Dedifferentiated amniotic fluid mesenchymal stem cell (primary cell): ENCODE data around the gene AGAP1.

Experiments used
- DNase-seq: peaks from one replicate; pipeline ENCODE4 v3.0.0-alpha.2; 2016; ENCODE audit errors: extremely low spot score

AGAP1 gene

GRCh38 chr2:236171181-236171679, 677.4 kb downstream of the AGAP1 start:
- DNase-seq = no peak

DNA sequence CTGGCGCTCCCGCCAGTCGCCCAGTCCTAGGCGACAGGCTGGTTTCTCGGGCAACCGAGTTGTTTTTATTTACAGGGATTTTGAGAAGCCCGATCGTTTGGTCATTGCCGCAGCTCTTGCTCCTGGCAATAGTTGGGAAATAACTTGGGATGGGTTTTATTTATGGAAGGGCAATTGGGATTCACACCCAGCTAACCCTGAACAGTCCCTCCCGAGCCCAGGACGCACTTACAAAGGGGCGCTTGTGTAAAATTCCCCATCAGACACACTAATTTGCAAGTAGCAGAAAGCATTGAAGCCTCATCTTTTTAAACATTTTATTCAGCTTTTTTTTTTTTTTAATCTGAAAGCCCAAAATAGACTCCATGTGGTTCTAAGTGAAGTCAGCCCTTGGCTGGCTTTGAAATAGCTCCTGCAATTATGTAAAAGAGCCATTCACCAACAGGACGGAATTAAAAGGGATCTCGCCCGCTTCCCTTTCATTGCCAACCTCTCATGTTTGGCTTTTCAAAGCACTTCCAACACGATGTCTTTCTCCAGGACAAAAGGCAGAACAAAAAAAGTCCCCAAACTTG, 677.9 kb downstream of the AGAP1 start:
- DNase-seq = no peak

GRCh38 chr2:236172255-236173035, 678.6 kb downstream of the AGAP1 start:
- DNase-seq = no peak

DNA sequence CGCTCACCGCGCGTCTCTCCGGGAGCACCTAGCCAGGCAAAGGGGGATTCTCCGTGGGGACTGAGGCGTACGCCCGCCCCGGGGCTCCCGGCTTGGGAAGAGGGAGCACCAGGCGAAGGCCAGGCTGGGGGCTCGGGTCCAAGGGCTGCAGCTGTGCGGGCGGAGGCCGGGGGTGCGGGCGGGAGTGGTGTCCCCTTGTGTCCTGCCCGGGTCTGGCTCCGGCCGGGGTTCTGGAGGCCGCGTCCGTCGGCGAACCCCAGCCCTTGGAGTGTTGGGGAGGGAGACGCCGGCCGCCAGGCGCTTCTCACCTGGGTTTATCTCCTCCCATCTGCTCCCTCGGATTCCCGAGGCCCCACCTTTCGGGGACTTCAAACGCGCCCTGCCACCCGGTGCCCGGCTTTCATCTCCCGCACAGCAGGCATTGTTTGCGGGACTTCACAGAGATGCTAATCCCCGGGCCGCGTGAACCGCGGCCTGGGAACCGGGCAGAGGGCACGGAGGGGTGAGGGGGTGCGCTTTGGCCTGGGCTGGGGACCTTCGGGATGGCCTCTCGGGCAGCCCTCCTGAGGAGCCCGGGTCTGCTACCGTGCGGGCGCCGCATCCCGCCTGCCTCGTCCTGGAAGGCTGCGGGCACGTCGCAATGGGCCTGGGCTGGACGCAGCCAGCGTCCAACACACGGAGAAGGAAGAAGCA, 679.3 kb downstream of the AGAP1 start:
- DNase-seq = no peak

- no peak for DNase-seq
Observed at GRCh38 chr2:236173729-236174607, 680.1 kb downstream of the AGAP1 start.

- no peak for DNase-seq
Observed at GRCh38 chr2:236175548-236176150, 681.8 kb downstream of the AGAP1 start.

GRCh38 chr2:236176417-236176816, 682.6 kb downstream of the AGAP1 start:
- DNase-seq = no peak

DNA sequence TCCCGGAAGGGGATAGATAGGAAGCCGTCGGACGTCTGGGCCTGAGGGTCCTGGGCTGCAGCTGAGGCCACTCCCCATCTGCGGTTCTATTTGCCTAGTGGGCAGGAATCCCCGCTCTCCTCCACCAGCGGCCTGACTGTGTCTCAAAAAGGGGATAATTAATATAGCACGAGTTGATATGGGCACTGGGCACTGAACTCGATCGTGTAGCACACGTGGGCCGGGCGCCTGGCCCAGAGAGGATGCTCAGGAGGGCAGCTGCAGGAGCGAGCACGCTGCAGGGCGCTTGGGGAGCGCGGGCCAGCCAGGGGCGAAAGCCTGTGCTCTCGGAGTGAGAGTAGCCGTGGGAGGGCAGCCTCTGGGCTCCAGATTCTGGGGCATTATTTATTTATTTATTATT, 683.1 kb downstream of the AGAP1 start:
- DNase-seq = no peak

DNA sequence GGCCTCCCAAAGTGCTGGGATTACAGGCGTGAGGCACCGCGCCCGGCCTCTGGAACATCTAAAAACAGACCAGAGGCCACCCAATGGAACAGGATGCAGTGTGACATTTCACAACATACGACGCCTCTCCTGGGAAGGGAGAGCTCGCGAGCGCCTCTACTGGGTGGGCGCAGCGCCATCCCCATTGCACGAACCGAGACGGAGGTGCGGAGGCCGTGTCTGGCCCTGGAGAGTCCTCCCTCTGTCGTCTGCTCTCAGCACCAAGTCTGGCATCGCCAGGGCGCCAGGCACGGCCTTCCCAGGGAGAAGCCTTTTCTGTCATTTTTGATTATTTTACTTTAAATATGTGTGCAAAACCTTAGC, 683.7 kb downstream of the AGAP1 start:
- no peak for DNase-seq

DNA sequence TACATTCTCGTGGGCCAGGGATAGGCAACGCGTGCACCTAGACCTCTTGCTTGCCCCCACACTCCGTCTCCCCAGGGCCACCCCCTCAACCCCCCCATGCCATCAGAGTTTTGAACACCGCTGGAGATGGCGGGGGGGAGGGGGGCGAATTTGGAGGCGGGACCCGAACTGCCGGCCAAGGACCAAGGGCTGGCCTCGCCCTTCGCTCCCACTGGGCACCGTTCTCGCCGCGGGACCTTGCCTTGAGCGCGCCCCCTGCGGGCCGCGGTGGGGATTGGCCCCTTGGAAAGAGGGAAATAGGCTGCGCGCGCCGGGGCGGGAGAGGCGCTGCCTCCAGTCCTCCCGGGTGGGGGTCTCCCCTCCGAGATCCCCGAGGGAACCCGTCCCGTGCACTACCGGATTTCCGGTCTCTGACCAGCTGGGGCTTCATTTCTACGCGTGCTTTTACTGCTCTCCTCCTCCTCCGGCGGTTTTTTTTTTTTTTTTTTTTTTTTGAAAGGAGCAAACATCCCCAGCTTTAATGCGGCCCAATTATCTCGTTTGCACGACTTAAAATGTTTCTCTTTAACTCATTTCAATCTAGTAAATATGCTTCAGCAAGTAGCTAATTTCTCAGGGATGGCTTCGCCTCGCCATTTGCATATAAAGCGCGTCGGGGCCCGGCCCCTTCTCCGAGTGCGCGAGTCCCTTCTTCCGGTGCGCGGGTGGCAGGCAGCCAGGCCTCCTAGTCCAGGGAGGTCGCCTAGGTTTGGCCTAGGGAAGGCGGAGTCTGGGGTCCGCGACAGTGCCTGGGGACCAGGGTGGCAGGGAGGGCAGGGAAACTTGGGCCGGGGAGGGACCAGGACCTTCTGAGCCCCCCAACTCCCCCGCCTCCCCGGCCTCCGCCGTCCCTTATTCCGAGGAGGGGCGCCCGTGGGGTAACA, 684.4 kb downstream of the AGAP1 start:
- peak; percentile 42 for DNase-seq

DNA sequence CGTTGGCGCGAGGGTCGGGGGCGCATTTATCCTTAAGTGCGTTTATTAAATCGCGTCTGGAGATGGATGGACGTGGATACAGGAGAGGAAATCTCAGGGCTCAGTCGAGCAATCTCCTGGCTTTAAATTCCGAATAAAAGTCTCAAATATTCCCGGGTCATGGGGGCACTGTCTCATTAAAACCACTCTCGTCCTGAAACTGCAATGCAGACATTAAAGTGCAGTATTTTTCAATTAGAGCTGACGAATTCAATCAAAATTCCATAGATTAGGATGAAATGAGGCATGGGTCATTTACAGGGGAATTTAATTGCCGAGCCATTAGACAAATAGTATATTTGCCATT, 685.0 kb downstream of the AGAP1 start:
- DNase-seq = no peak

GRCh38 chr2:236179236-236180075, 685.6 kb downstream of the AGAP1 start:
- no peak for DNase-seq

- no peak for DNase-seq
Observed at GRCh38 chr2:236180076-236180816, 686.4 kb downstream of the AGAP1 start.

DNA sequence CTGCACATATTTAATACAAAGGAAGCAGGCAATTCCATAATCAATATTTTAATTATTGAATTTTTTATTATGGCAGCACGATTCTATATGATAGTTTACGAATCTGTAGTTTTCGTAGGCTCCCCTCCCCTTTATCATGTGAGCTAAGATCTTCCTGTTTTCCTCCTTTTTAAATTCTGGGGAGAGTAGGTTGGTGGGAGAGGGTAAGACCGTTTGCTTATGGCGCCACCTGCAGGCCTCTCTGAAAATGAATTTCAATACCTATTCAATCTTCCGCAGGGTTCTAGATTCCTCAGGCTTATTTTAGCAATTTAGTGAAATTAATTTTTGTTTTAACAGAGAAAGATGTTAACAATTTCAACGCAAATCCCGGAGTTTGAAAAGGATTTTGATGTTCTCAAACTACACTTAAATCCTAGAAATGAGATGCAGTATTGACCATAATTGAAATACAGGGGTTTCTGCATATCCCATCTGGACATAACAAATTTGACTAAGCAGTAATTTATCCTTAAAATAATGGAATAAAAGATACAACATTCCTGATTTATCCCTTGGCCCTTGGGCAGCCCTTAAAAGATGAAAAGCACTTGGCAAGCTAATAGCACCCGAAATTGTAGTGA, 687.1 kb downstream of the AGAP1 start:
- DNase-seq = peak; percentile 61
